NCI-H1105 treated with DMSO at 0.1 percent for 48 hours (cell line): ENCODE measurements around the gene ARID4B.
"Not testable (repeated sequence)": the region's sequence is repeated elsewhere in the genome, so short reads cannot be mapped to it uniquely, and the experiment has no call there.

ENCODE experiments used
- DNase-seq: peaks from one replicate; lab custom pipeline; 2025; lab: John Stamatoyannopoulos, UW

The ARID4B gene

GRCh38 chr1:235268379-235269125 lies 59.4 kb downstream of the ARID4B start:
- no peak for DNase-seq

- no peak for DNase-seq
Observed at GRCh38 chr1:235266967-235267366, 61.0 kb downstream of the ARID4B start.

- DNase-seq, result peak; percentile 0
Observed at GRCh38 chr1:235266325-235266724, 61.7 kb downstream of the ARID4B start.

GRCh38 chr1:235265900-235266299 lies 62.1 kb downstream of the ARID4B start:
- no peak for DNase-seq

GRCh38 chr1:235264327-235264726 lies 63.7 kb downstream of the ARID4B start:
- DNase-seq, result no peak

- DNase-seq, result no peak
Observed at GRCh38 chr1:235262539-235262938, 65.4 kb downstream of the ARID4B start.

GRCh38 chr1:235261243-235261642 lies 66.7 kb downstream of the ARID4B start:
- DNase-seq, result no peak

- no peak for DNase-seq
Observed at GRCh38 chr1:235259133-235259778, 68.7 kb downstream of the ARID4B start.

GRCh38 chr1:235258068-235258467 lies 69.9 kb downstream of the ARID4B start:
- DNase-seq, result not testable (repeated sequence)

- DNase-seq, result no peak
Observed at GRCh38 chr1:235254721-235255120, 73.3 kb downstream of the ARID4B start.

GRCh38 chr1:235253219-235253962 lies 74.6 kb downstream of the ARID4B start:
- peak; percentile 18 for DNase-seq

- DNase-seq, result no peak
Observed at GRCh38 chr1:235250430-235250829, 77.5 kb downstream of the ARID4B start.

- no peak for DNase-seq
Observed at GRCh38 chr1:235246022-235246948, 81.7 kb downstream of the ARID4B start.

GRCh38 chr1:235244974-235245592 lies 82.9 kb downstream of the ARID4B start:
- DNase-seq, result no peak

GRCh38 chr1:235240960-235241359 lies 87.0 kb downstream of the ARID4B start:
- DNase-seq, result no peak

- no peak for DNase-seq
Observed at GRCh38 chr1:235239851-235240250, 88.1 kb downstream of the ARID4B start.

- DNase-seq, result no peak
Observed at GRCh38 chr1:235238558-235238957, 89.4 kb downstream of the ARID4B start.

- DNase-seq, result no peak
Observed at GRCh38 chr1:235236128-235236527, 91.9 kb downstream of the ARID4B start.

- no peak for DNase-seq
Observed at GRCh38 chr1:235229868-235230267, 98.1 kb downstream of the ARID4B start.

- no peak for DNase-seq
Observed at GRCh38 chr1:235227414-235227813, 100.6 kb downstream of the ARID4B start.

- DNase-seq, result no peak
Observed at GRCh38 chr1:235226933-235227332, 101.0 kb downstream of the ARID4B start.
